AG09319 (cell line): ENCODE data around the gene COL23A1.

Experiments used
- DNase-seq: peaks from one replicate; pipeline ENCODE4 v3.0.0-alpha.2; 2010; ENCODE audit warnings: low read depth; ENCODE audit errors: extremely low read depth
- CTCF ChIP-seq: IDR thresholded peaks from 2 replicates; pipeline ENCODE4 v1.5.1; 2011; ENCODE audit warnings: low read depth, mild to moderate bottlenecking, inconsistent platforms, low read length, moderate library complexity

Gene COL23A1

DNA sequence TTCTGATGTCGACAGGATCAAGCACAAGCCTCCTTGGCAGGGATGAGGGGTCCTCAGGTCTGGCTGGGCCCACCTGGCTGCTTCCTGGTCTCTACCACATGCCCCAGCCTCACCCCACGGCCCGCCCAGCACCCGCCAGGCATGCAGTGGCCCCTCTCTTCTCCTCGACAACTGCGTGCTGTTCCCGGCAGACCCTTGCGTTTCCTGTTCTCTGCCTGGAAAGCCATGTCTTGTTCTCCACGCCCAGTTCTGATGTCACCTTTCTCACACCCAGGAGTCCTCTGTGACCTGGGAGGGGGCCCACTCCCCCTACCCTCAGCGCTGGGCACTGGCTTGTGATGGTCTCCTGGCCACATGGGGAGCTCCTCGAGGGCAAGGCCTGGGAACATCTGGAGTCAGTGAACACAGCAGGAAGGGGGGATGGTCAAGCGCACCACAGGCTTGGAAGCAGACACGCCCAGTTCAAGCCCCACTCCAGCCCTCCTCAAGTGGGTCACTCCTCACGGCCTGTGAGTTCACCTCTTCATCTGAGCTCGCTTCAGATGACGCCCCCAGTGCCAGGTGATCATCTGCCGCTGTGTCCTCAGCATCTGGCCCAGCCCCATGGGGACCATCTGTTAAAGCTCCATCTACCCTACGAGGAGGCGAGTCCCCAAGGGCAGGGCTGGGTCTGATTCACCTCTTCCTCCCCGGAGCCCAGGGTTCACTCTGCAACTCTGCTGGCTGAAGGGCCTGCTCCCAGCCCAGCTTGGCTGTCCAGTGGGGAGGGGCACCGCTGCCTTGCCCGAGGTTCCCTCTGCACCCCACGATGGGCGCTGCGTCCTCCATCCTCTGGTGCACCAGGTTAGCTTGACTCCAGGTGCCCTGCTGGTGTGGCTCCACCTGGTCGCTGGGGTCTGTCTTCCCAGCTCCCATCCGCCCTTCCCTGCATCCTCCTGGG is 224.4 kb downstream of the COL23A1 start:
- no peak for TF ChIP-seq CTCF
- no peak for DNase-seq

DNA sequence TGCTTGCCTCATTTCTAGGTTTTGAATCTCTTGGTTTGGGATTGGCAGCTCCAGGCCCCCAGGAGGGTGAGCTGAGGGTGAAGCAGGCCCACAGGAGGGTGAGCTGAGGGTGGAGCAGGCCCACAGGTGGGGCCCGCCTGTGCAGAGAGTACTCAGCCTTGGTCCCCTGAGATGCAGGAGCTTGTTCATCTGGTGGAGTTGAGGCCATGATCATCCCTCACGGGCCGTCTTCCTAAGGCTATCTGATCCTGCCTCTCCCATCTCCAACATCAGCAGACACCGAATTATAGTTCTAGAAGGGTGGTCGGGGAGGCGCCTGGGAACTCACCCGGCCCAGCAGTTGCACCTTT is 225.9 kb downstream of the COL23A1 start:
- TF ChIP-seq CTCF, result no peak
- no peak for DNase-seq

GRCh38 chr5:178363501-178364325 is 226.5 kb downstream of the COL23A1 start:
- no peak for TF ChIP-seq CTCF
- no peak for DNase-seq

DNA sequence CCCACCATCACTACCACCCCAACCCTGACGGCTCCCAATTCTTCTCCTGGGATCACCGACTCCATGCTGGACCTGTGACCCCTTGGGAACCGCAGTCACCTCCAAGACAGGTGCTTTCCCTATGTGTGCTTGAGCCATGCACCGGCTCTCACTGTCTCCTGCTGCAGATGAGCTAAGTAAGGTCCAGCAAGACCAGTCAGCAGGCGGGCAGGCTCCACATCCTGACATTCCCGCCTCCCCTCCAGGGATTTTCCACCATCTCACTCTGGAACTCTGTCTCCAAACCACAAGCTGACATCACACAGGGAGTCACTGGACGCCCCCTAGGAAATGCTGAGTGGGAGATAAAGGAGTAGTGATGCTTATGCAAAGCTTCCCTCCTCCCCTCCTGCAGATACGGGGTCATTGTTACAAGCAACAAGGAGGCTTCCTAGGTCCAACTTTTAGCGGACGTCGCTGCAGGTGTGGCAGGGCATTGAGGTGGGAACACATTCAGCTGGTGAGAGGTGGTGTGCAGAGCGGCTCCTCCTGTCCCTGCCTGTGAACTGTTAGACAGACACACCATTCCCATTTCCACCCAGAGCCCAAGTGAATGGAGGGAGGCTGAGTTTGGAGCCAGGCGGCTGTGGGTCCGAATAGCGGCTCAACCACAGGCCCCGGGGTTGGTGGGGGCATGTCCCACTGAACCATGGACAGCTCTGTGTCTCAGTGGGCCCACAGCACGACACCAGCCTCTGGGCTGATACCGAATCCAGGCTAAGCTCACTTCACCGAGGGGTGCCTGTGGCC is 228.3 kb downstream of the COL23A1 start:
- no peak for TF ChIP-seq CTCF
- no peak for DNase-seq

GRCh38 chr5:178360926-178361235 is 229.3 kb downstream of the COL23A1 start:
- TF ChIP-seq CTCF, result no peak
- DNase-seq, result no peak

- no peak for TF ChIP-seq CTCF
- no peak for DNase-seq
Observed at GRCh38 chr5:178360222-178360925, 229.8 kb downstream of the COL23A1 start.
